ENCODE measurements around the gene ZNF444. TPM values are rescaled to one million over a fixed set of nuclear protein-coding genes. Genes with fewer than 3 reads are reported as not detected.

Gene ZNF444
- total RNA-seq, 1 donor from 2014 or later = 38.7 TPM

- Histone ChIP-seq H3K27me3 (ENCODE audit: low read depth) (no peaks in the 10 kb centered on the region), H3K9me3 (no peaks in the 10 kb centered on the region), H3K4me1 (peaks cover 75% of the 10 kb centered on the region), H3K27ac (peak overlapping the region; percentile 56), H3K36me3 (no peaks in the 10 kb centered on the region), H3K4me3 (peak overlapping the region; percentile 20)
- TF ChIP-seq, protein P1, sequence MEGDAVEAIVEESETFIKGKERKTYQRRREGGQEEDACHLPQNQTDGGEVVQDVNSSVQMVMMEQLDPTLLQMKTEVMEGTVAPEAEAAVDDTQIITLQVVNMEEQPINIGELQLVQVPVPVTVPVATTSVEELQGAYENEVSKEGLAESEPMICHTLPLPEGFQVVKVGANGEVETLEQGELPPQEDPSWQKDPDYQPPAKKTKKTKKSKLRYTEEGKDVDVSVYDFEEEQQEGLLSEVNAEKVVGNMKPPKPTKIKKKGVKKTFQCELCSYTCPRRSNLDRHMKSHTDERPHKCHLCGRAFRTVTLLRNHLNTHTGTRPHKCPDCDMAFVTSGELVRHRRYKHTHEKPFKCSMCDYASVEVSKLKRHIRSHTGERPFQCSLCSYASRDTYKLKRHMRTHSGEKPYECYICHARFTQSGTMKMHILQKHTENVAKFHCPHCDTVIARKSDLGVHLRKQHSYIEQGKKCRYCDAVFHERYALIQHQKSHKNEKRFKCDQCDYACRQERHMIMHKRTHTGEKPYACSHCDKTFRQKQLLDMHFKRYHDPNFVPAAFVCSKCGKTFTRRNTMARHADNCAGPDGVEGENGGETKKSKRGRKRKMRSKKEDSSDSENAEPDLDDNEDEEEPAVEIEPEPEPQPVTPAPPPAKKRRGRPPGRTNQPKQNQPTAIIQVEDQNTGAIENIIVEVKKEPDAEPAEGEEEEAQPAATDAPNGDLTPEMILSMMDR (IDR thresholded peaks at IDR 0.05) = no peak
- intact Hi-C loops (cut with DNase I) = no loop called here
- peak in 1 of 2 donors; percentile 29 for ATAC-seq
- peak; percentile 70 for DNase-seq
Observed at GRCh38 chr19:56108447-56109195, 32.5 kb upstream of the ZNF444 start.

GRCh38 chr19:56109226-56109625, 31.9 kb upstream of the ZNF444 start:
- ATAC-seq (no peak), DNase-seq (no peak)
- intact Hi-C loops (cut with DNase I) = no loop called here
- TF ChIP-seq, protein P1 (IDR thresholded peaks at IDR 0.05) = no peak
- Histone ChIP-seq H3K4me1 (peaks cover 81% of the 10 kb centered on the region), H3K36me3 (no peaks in the 10 kb centered on the region), H3K27ac (peak overlapping the region; percentile 56), H3K4me3 (peak overlapping the region; percentile 20), H3K27me3 (ENCODE audit: low read depth) (no peaks in the 10 kb centered on the region), H3K9me3 (no peaks in the 10 kb centered on the region)

GRCh38 chr19:56110515-56111448, 30.3 kb upstream of the ZNF444 start:
- Histone ChIP-seq H3K27ac (peak overlapping the region; percentile 65), H3K4me1 (peaks cover 78% of the 10 kb centered on the region), H3K27me3 (ENCODE audit: low read depth) (no peaks in the 10 kb centered on the region), H3K36me3 (no peaks in the 10 kb centered on the region), H3K9me3 (no peaks in the 10 kb centered on the region), H3K4me3 (no peak overlapping the region)
- ATAC-seq = peak; percentile 74 to 76
- DNase-seq = peak; percentile 74
- TF ChIP-seq, protein P1 (IDR thresholded peaks at IDR 0.05) = no peak
- intact Hi-C loops (cut with DNase I) = no loop called here

- Histone ChIP-seq H3K9me3 (no peaks in the 10 kb centered on the region), H3K27ac (peak overlapping the region; percentile 65), H3K36me3 (no peaks in the 10 kb centered on the region), H3K4me3 (no peak overlapping the region), H3K27me3 (ENCODE audit: low read depth) (no peaks in the 10 kb centered on the region), H3K4me1 (peaks cover 71% of the 10 kb centered on the region)
- peak; percentile 84 for DNase-seq
- intact Hi-C loops (cut with DNase I) = no loop called here
- peak; percentile 77 to 83 for ATAC-seq
- TF ChIP-seq, protein P1 (IDR thresholded peaks at IDR 0.05) = no peak
Observed at GRCh38 chr19:56111601-56112312, 29.3 kb upstream of the ZNF444 start.

DNA sequence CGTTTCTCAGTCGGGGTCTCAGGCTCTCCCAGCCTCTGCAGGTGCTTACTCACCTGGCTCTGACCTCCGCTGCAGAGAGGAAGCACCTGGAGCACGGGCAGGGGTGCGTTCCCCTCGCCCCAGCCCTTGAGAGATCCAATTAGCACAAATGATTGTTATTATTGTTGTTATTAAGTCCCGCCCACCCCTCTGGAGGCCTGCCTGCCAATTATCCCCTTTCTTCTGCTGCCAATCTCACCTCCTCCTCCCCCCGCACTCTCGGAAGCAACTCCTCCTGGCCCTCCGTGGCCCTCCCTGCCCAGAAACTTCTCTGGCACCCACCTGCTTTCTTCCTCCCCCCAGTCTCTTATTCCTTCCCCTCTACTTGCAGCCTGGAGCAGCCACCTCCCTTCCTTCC, 28.8 kb upstream of the ZNF444 start:
- Histone ChIP-seq H3K4me3 (no peak overlapping the region), H3K27me3 (ENCODE audit: low read depth) (no peaks in the 10 kb centered on the region), H3K9me3 (no peaks in the 10 kb centered on the region), H3K4me1 (peaks cover 76% of the 10 kb centered on the region), H3K27ac (peak overlapping the region; percentile 65), H3K36me3 (no peaks in the 10 kb centered on the region)
- DNase-seq (peak; percentile 45), ATAC-seq (no peak)
- intact Hi-C loops (cut with DNase I) = no loop called here
- TF ChIP-seq, protein P1 (IDR thresholded peaks at IDR 0.05) = no peak

All from lower lobe of right lung (tissue), 2 donors.